WTC11 (cell line): ENCODE results near the gene CCDC87.

ENCODE experiments used
- E2F5 ChIP-seq: sonication (generic); formaldehyde crosslinking; IDR thresholded peaks from 2 replicates; pipeline ENCODE4 v1.8.1; 2022; ENCODE audit warnings: mild to moderate bottlenecking, moderate library complexity, missing genetic modification reagents
- FOXJ3 ChIP-seq: sonication (generic); formaldehyde crosslinking; IDR thresholded peaks from 2 replicates; pipeline ENCODE4 v1.9.0; 2021; ENCODE audit warnings: missing genetic modification reagents, mild to moderate bottlenecking, borderline replicate concordance
- IRF2 ChIP-seq: sonication (generic); formaldehyde crosslinking; IDR thresholded peaks from 2 replicates; pipeline ENCODE4 v1.8.0; 2022; ENCODE audit warnings: low read depth, missing genetic modification reagents, borderline replicate concordance
- JUN ChIP-seq: sonication (generic); formaldehyde crosslinking; IDR thresholded peaks from 2 replicates; pipeline ENCODE4 v1.8.0; 2023; ENCODE audit warnings: mild to moderate bottlenecking, missing genetic modification reagents
- NFYB ChIP-seq: sonication (generic); formaldehyde crosslinking; conservative IDR thresholded peaks from 2 replicates; pipeline ENCODE4 v1.8.0; 2022; ENCODE audit warnings: low read depth, missing genetic modification reagents
- NR3C1 ChIP-seq: sonication (generic); formaldehyde crosslinking; conservative IDR thresholded peaks from 2 replicates; pipeline ENCODE4 v1.8.1; 2023; ENCODE audit warnings: low read depth, mild to moderate bottlenecking, missing genetic modification reagents
- RELA ChIP-seq: sonication (generic); formaldehyde crosslinking; IDR thresholded peaks from 2 replicates; pipeline ENCODE4 v1.8.1; 2022; ENCODE audit warnings: missing genetic modification reagents, mild to moderate bottlenecking, borderline replicate concordance
- TEAD4 ChIP-seq: sonication (generic); formaldehyde crosslinking; IDR thresholded peaks from 2 replicates; pipeline ENCODE4 v1.8.0; 2022; ENCODE audit warnings: mild to moderate bottlenecking, missing genetic modification reagents
- ZNF138 ChIP-seq: sonication (generic); formaldehyde crosslinking; conservative IDR thresholded peaks from 2 replicates; pipeline ENCODE4 v1.8.1; 2022; ENCODE audit warnings: mild to moderate bottlenecking, moderate library complexity, missing genetic modification reagents
- ZNF281 ChIP-seq: sonication (generic); formaldehyde crosslinking; IDR thresholded peaks from 2 replicates; pipeline ENCODE4 v1.8.0; 2023; ENCODE audit warnings: mild to moderate bottlenecking, missing genetic modification reagents
- TF ChIP-seq, protein P1 (sequence below): fragments of 200-600 bp; IDR thresholded peaks from 2 replicates; pipeline ENCODE4 v1.8.0; 2022; ENCODE audit warnings: antibody characterized with exemption

- TF ChIP-seq, protein P1, sequence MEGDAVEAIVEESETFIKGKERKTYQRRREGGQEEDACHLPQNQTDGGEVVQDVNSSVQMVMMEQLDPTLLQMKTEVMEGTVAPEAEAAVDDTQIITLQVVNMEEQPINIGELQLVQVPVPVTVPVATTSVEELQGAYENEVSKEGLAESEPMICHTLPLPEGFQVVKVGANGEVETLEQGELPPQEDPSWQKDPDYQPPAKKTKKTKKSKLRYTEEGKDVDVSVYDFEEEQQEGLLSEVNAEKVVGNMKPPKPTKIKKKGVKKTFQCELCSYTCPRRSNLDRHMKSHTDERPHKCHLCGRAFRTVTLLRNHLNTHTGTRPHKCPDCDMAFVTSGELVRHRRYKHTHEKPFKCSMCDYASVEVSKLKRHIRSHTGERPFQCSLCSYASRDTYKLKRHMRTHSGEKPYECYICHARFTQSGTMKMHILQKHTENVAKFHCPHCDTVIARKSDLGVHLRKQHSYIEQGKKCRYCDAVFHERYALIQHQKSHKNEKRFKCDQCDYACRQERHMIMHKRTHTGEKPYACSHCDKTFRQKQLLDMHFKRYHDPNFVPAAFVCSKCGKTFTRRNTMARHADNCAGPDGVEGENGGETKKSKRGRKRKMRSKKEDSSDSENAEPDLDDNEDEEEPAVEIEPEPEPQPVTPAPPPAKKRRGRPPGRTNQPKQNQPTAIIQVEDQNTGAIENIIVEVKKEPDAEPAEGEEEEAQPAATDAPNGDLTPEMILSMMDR: no peak
- TF ChIP-seq NFYB: no peak
- no peak for TF ChIP-seq ZNF281 (CRISPR knock-in tag)
- TF ChIP-seq TEAD4 (CRISPR knock-in tag): no peak
- no peak for TF ChIP-seq FOXJ3
- no peak for TF ChIP-seq E2F5 (CRISPR knock-in tag)
- no peak for TF ChIP-seq NR3C1
- TF ChIP-seq RELA: no peak
- no peak for TF ChIP-seq IRF2 (CRISPR knock-in tag)
- no peak for TF ChIP-seq ZNF138 (CRISPR knock-in tag)
- TF ChIP-seq JUN (CRISPR knock-in tag): no peak
Observed at GRCh38 chr11:66614073-66614472, 21.2 kb upstream of the CCDC87 start.
